Upper lobe of left lung (tissue), 6 donors: ENCODE measurements around the gene MTMR6. TPM values are rescaled to one million over a fixed set of nuclear protein-coding genes. Genes with fewer than 3 reads are reported as not detected.

ENCODE experiments used
- ATAC-seq, 2 donors: fragments of 200-7000 bp; cut with Tn5 transposase; one replicate each; pipeline ENCODE4 v1.9.1; 2022; ENCODE audit warnings: mild to moderate bottlenecking in 2 of 2, moderate library complexity in 2 of 2; ENCODE audit not compliant: low FRiP score in 2 of 2
- DNase-seq, 2 donors: peaks; one replicate each; pipeline ENCODE4 v3.0.0-alpha.2; 2019 to 2020
- H3K27ac ChIP-seq, 4 donors: fragments of 200-600 bp; sonication (generic); one replicate each; pipeline ENCODE4 v1.5.1; 2016 to 2019
- H3K27me3 ChIP-seq, 4 donors: fragments of 200-600 bp; sonication (generic); one replicate each; pipeline ENCODE4 v1.5.1; 2017 to 2019
- H3K36me3 ChIP-seq, 4 donors: fragments of 200-600 bp; sonication (generic); one replicate each; pipeline ENCODE4 v1.5.1; 2016 to 2019
- H3K4me1 ChIP-seq, 4 donors: fragments of 200-600 bp; sonication (generic); one replicate each; pipeline ENCODE4 v1.5.1; 2018 to 2019
- H3K4me3 ChIP-seq, 4 donors: fragments of 200-600 bp; sonication (generic); one replicate each; pipeline ENCODE4 v1.5.1; 2017 to 2019; ENCODE audit warnings: mild to moderate bottlenecking in 2 of 4, moderate library complexity in 1 of 4
- H3K9me3 ChIP-seq, 4 donors: fragments of 200-600 bp; sonication (generic); one replicate each; pipeline ENCODE4 v1.5.1; 2018 to 2019
- CTCF ChIP-seq, 6 experiments: fragments of 450-650 bp in 4 of 6; fragments of 200-600 bp in 2 of 6; sonication (generic) in 2 of 6; IDR thresholded peaks; one replicate each; pipeline ENCODE4 v1.5.1; 2016 to 2019; ENCODE audit warnings: antibody characterized with exemption in 6 of 6
- EP300 ChIP-seq, 4 donors: sonication (generic); formaldehyde crosslinking; IDR thresholded peaks; one replicate each; pipeline ENCODE4 v1.5.1; 2017; ENCODE audit warnings: antibody characterized with exemption in 4 of 4, control low read depth in 2 of 4
- POLR2A ChIP-seq, 4 donors: fragments of 450-650 bp; IDR thresholded peaks; one replicate each; pipeline ENCODE4 v1.5.1; 2016 to 2017; ENCODE audit warnings: antibody characterized with exemption in 4 of 4, mild to moderate bottlenecking in 2 of 4
- POLR2AphosphoS5 ChIP-seq, 2 donors: sonication (generic); formaldehyde crosslinking; IDR thresholded peaks; one replicate each; pipeline ENCODE4 v1.5.1; 2017; ENCODE audit warnings: antibody characterized with exemption in 2 of 2
- WGBS, 2 donors: methylation state at CpG; one replicate each; pipeline ENCODE4 v1.1.5; 2017 to 2018; 5-methylcytosine and 5-hydroxymethylcytosine counted together
- total RNA-seq, 6 donors: library from RNA; depleted of rRNA in 4 of 6; stranded (reverse); fragments of >200 nt in 4 of 6; gene quantifications; one replicate each; pipeline versions ENCODE4 v1.1.0 to v1.2.1, GENCODE V29; 2016 to 2021
- donor health status: DM: no; HTN: no; CAD: no; lungs with moderate emphysema.
- donor health status: DM: no; HTN: yes; CAD: no; lungs with severe emphysema.

Gene MTMR6
- total RNA-seq, 6 donors from 2014 or later, result 6.1 to 24.6 (median 18.2) TPM

DNA sequence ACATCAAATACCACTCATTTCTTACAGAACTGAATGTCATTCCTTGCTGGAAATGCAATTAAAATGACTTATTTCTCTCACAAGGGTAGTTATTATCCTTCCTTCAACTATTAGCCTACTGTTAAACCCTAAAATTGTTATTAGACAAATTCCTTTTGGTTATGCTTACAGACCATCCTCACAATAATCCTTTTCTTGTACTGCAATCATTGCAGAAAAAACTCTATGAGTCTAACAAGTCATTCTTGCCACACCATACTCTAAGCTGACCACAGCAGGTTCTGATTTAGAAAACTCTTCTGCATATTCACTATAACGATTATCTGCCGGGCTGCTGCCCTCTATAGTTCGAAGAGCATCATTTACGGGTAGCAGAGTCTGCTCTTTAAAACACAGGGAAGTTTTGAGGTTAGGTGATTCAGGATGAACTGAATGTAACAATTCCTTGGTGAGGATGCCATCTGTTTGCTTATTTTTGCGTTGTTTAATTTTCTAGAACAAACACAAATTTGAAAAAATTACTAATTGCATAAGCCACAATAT, 38.2 kb downstream of the MTMR6 start:
- H3K4me3 ChIP-seq, result no peak overlapping the region
- H3K9me3 ChIP-seq, result no peaks in the 10 kb centered on the region
- no peak overlapping the region for H3K27ac ChIP-seq
- DNase-seq, result no peak
- no peak for ATAC-seq
- 42 to 48% methylated on average over 5 of the region's 5 CpGs for whole genome bisulfite sequencing, 2 donors
- no peaks in the 10 kb centered on the region for H3K4me1 ChIP-seq
- TF ChIP-seq POLR2AphosphoS5 (IDR thresholded peaks at IDR 0.05), result no peak
- no peak for TF ChIP-seq EP300 (IDR thresholded peaks at IDR 0.05)
- TF ChIP-seq CTCF (IDR thresholded peaks at IDR 0.05), result no peak
- no peak for TF ChIP-seq POLR2A (IDR thresholded peaks at IDR 0.05)
- H3K36me3 ChIP-seq, result peaks cover 0 to 65% (median 8%) of the 10 kb centered on the region in 4 donors
- H3K27me3 ChIP-seq, result no peaks in the 10 kb centered on the region

GRCh38 chr13:25248071-25248470, 39.2 kb downstream of the MTMR6 start:
- H3K27me3 ChIP-seq, result no peaks in the 10 kb centered on the region
- no peak overlapping the region for H3K4me3 ChIP-seq
- no peak overlapping the region for H3K27ac ChIP-seq
- H3K9me3 ChIP-seq, result no peaks in the 10 kb centered on the region
- DNase-seq, result no peak
- WGBS, 2 donors, result 85 to 92% methylated on average over 1 of the region's 1 CpG
- H3K4me1 ChIP-seq, result no peaks in the 10 kb centered on the region
- TF ChIP-seq POLR2AphosphoS5 (IDR thresholded peaks at IDR 0.05) (no peak), EP300 (IDR thresholded peaks at IDR 0.05) (no peak), POLR2A (IDR thresholded peaks at IDR 0.05) (no peak), CTCF (IDR thresholded peaks at IDR 0.05) (no peak)
- H3K36me3 ChIP-seq, result peaks cover 0 to 55% (median 6%) of the 10 kb centered on the region in 4 donors
- no peak for ATAC-seq

DNA sequence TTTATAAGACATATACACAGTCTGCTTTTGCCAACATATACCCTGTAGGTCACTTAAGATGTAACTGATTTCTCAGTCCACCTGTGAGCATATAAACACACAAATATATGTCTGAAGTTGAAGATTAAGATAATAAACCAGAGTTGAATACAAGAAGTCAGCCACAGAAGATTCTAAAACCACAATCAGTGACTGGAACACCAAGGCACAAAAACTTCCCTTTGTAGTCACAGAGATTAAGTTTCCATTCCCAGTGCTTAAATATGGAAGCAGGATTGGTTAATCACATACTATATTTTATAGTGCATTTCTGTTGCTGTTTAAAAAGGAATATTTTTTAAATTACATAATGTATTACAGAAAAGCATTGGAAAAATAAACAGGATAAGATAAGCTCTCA, 39.9 kb downstream of the MTMR6 start:
- Histone ChIP-seq H3K36me3 (peaks cover 0 to 48% (median 4%) of the 10 kb centered on the region in 4 donors), H3K27me3 (no peaks in the 10 kb centered on the region)
- no peak for ATAC-seq

DNA sequence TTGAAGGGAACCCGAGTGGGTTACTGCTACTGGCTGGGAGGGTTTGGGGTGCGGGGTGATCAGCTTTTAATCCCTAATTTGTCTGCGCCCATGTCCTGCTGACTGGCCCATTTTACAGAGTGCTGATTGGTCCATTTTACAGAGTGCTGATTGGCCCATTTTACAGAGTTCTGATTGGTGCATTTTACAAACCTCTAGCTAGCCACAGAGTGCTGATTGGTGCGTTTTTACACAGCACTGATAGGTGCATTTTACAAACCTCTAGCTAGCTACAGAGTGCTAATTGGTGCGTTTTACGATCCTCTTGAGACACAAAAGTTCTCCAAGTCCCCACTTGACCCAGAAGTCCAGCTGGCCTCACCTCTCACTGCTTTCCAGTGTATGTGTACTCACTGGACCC, 43.2 kb downstream of the MTMR6 start:
- Histone ChIP-seq H3K4me3 (no peak overlapping the region), H3K36me3 (peaks cover 0 to 17% (median 3%) of the 10 kb centered on the region in 4 donors), H3K27ac (no peak overlapping the region), H3K4me1 (no peaks in the 10 kb centered on the region), H3K27me3 (no peaks in the 10 kb centered on the region), H3K9me3 (no peaks in the 10 kb centered on the region)
- ATAC-seq (no peak), DNase-seq (no peak)
- 97 to 98% methylated on average over 6 of the region's 6 CpGs for WGBS, 2 donors
- no peak for TF ChIP-seq EP300 (IDR thresholded peaks at IDR 0.05)
- TF ChIP-seq POLR2AphosphoS5 (IDR thresholded peaks at IDR 0.05), result no peak
- TF ChIP-seq CTCF (IDR thresholded peaks at IDR 0.05), result no peak
- TF ChIP-seq POLR2A (IDR thresholded peaks at IDR 0.05), result no peak

More for the DNA sequence above, 39.9 kb downstream of the MTMR6 start:
- no peaks in the 10 kb centered on the region for H3K9me3 ChIP-seq
- no peaks in the 10 kb centered on the region for H3K4me1 ChIP-seq
- H3K4me3 ChIP-seq, result no peak overlapping the region
- no peak overlapping the region for H3K27ac ChIP-seq
- TF ChIP-seq POLR2A (IDR thresholded peaks at IDR 0.05) (no peak), EP300 (IDR thresholded peaks at IDR 0.05) (no peak), POLR2AphosphoS5 (IDR thresholded peaks at IDR 0.05) (no peak), CTCF (IDR thresholded peaks at IDR 0.05) (no peak)
- no peak for DNase-seq

GRCh38 chr13:25242956-25243355, 44.3 kb downstream of the MTMR6 start:
- WGBS, 2 donors, result 77 to 85% methylated on average over 3 of the region's 3 CpGs
- ATAC-seq (no peak), DNase-seq (no peak)
- no peaks in the 10 kb centered on the region for H3K27me3 ChIP-seq
- H3K4me1 ChIP-seq, result no peaks in the 10 kb centered on the region
- H3K4me3 ChIP-seq, result no peak overlapping the region
- TF ChIP-seq CTCF (IDR thresholded peaks at IDR 0.05), result no peak
- no peak for TF ChIP-seq POLR2AphosphoS5 (IDR thresholded peaks at IDR 0.05)
- TF ChIP-seq POLR2A (IDR thresholded peaks at IDR 0.05), result no peak
- no peak for TF ChIP-seq EP300 (IDR thresholded peaks at IDR 0.05)
- H3K9me3 ChIP-seq, result no peaks in the 10 kb centered on the region
- no peak overlapping the region for H3K27ac ChIP-seq
- H3K36me3 ChIP-seq, result peaks cover 0 to 5% (median 3%) of the 10 kb centered on the region in 4 donors
